SK-N-SH (cell line): Measurements from ENCODE around the gene KANK4. TPM values are rescaled to one million over a fixed set of nuclear protein-coding genes. Genes with fewer than 3 reads are reported as not detected.
"Not testable (repeated sequence)": the region's sequence is repeated elsewhere in the genome, so short reads cannot be mapped to it uniquely, and the experiment has no call there.

Source experiments
- CTCF ChIA-PET: fragments of 300-600, 350-600 bp; formaldehyde crosslinking; extraction: SDS; loops from one replicate; lab custom pipeline; 2021; lab: Yijun Ruan, JAX
- POLR2A ChIA-PET: fragments of 350-600 bp; sonication (Branson Sonifier 250); formaldehyde crosslinking; extraction: SDS; loops from one replicate; lab custom pipeline; 2020; ENCODE audit warnings: antibody characterized with exemption, inconsistent platforms; lab: Yijun Ruan, JAX
- DNase-seq: peaks from one replicate; pipeline ENCODE4 v3.0.0; 2012
- H2AFZ ChIP-seq: fragments of 200-600 bp; sonication (generic); 2 replicates; pipeline ENCODE4 v1.8.1; 2016; ENCODE audit warnings: antibody characterized with exemption, mild to moderate bottlenecking, low read depth
- H3F3A ChIP-seq: fragments of 200-600 bp; sonication (generic); replicated peaks from 2 replicates; pipeline ENCODE3; 2016; ENCODE audit warnings: antibody characterized with exemption, mild to moderate bottlenecking; ENCODE audit not compliant: insufficient read depth
- H3K27ac ChIP-seq, 2 experiments: fragments of 200-500 bp in 1 of 2; fragments of 200-600 bp in 1 of 2; sonication (Bioruptor generic) in 1 of 2; sonication (generic), shearing (Covaris generic) in 1 of 2; 2 replicates each; pipeline versions ENCODE4 v1.5.1 to v1.6.1; 2014 to 2016; ENCODE audit warnings: low read depth in 2 of 2, inconsistent platforms in 1 of 2, low read length in 1 of 2, mild to moderate bottlenecking in 1 of 2, mixed read lengths in 1 of 2
- H3K27me3 ChIP-seq: fragments of 200-600 bp; sonication (generic), shearing (Covaris generic); 2 replicates; pipeline ENCODE4 v1.6.1; 2016; ENCODE audit warnings: mixed run types; ENCODE audit not compliant: insufficient read depth
- H3K36me3 ChIP-seq, 2 experiments: fragments of 200-500 bp in 1 of 2; fragments of 200-600 bp in 1 of 2; sonication (Bioruptor generic) in 1 of 2; sonication (generic) in 1 of 2; replicated peaks in 1 of 2; 2 replicates each; pipeline versions ENCODE3 to v1.5.1; 2014 to 2016; ENCODE audit warnings: low read length in 1 of 2, mild to moderate bottlenecking in 1 of 2; ENCODE audit not compliant: insufficient read depth in 2 of 2, control insufficient read depth in 1 of 2
- H3K4me1 ChIP-seq, 2 experiments: fragments of 200-500 bp in 1 of 2; fragments of 200-600 bp in 1 of 2; sonication (Bioruptor generic) in 1 of 2; sonication (generic), shearing (Covaris generic) in 1 of 2; 2 replicates each; pipeline versions ENCODE4 v1.5.1 to v1.6.1; 2014 to 2016; ENCODE audit warnings: low read depth in 1 of 2, low read length in 1 of 2, mixed run types in 1 of 2; ENCODE audit not compliant: insufficient read depth in 2 of 2, control insufficient read depth in 1 of 2
- H3K4me2 ChIP-seq: fragments of 200-600 bp; sonication (generic), shearing (Covaris generic); 2 replicates; pipeline ENCODE4 v1.6.1; 2017; ENCODE audit warnings: mixed run types
- H3K4me3 ChIP-seq, 2 experiments: fragments of 200-500 bp in 1 of 2; fragments of 200-600 bp in 1 of 2; sonication (Bioruptor generic) in 1 of 2; sonication (generic), shearing (Covaris generic) in 1 of 2; 2 replicates each; pipeline versions ENCODE4 v1.5.1 to v1.8.1; 2014 to 2016; ENCODE audit warnings: low read depth in 2 of 2, inconsistent platforms in 1 of 2, low read length in 1 of 2, mild to moderate bottlenecking in 1 of 2, mixed read lengths in 1 of 2, moderate library complexity in 1 of 2
- H3K79me2 ChIP-seq: fragments of 200-600 bp; sonication (generic); 2 replicates; pipeline ENCODE4 v1.8.1; 2017; ENCODE audit warnings: mild to moderate bottlenecking; ENCODE audit not compliant: insufficient read depth
- H3K9ac ChIP-seq: fragments of 200-600 bp; sonication (generic); 2 replicates; pipeline ENCODE4 v1.6.1; 2017; ENCODE audit warnings: mixed run types
- H3K9me2 ChIP-seq: fragments of 200-600 bp; sonication (generic); 2 replicates; pipeline ENCODE4 v1.6.1; 2017; ENCODE audit warnings: mixed run types
- H3K9me3 ChIP-seq: fragments of 200-600 bp; sonication (generic); 2 replicates; pipeline ENCODE4 v1.6.1; 2017; ENCODE audit warnings: mixed run types, mild to moderate bottlenecking, moderate library complexity
- H4K20me1 ChIP-seq: fragments of 200-600 bp; sonication (generic); 2 replicates; pipeline ENCODE4 v1.6.1; 2017; ENCODE audit warnings: mild to moderate bottlenecking, mixed run types; ENCODE audit not compliant: insufficient read depth
- CHD2 ChIP-seq: fragments of 150-350 bp; IDR thresholded peaks from 2 replicates; pipeline ENCODE4 v1.6.1; 2018; ENCODE audit warnings: low read length; ENCODE audit not compliant: partially characterized antibody
- CTCF ChIP-seq: fragments of 200-600 bp; sonication (generic); IDR thresholded peaks from 2 replicates; pipeline ENCODE4 v1.6.1; 2017; ENCODE audit warnings: antibody characterized with exemption, mild to moderate bottlenecking, moderate library complexity
- ELF1 ChIP-seq: IDR thresholded peaks from 2 replicates; pipeline ENCODE4 v1.4.0; 2012
- EP300 ChIP-seq, 2 experiments: IDR thresholded peaks; 2 replicates each; pipeline versions ENCODE4 v1.4.0 to v1.6.1; 2012; ENCODE audit warnings: borderline replicate concordance in 1 of 2, low read depth in 1 of 2, low read length in 1 of 2
- FOSL2 ChIP-seq: IDR thresholded peaks from 2 replicates; pipeline ENCODE4 v1.4.0; 2012; ENCODE audit warnings: low read depth, mild to moderate bottlenecking, moderate library complexity, borderline replicate concordance
- FOXJ3 ChIP-seq: sonication (generic); formaldehyde crosslinking; IDR thresholded peaks from 2 replicates; pipeline ENCODE4 v1.5.1; 2020; ENCODE audit warnings: mild to moderate bottlenecking, missing genetic modification reagents
- GABPA ChIP-seq: IDR thresholded peaks from 2 replicates; pipeline ENCODE4 v1.4.0; 2012; ENCODE audit warnings: low read depth, mild to moderate bottlenecking
- MEF2A ChIP-seq: IDR thresholded peaks from 2 replicates; pipeline ENCODE4 v1.4.0; 2012; ENCODE audit warnings: low read depth, borderline replicate concordance
- MXI1 ChIP-seq: IDR thresholded peaks from 2 replicates; pipeline ENCODE4 v1.6.1; 2012; ENCODE audit warnings: mild to moderate bottlenecking, low read depth, low read length, improper control_type of control experiment
- NRF1 ChIP-seq: IDR thresholded peaks from 2 replicates; pipeline ENCODE4 v1.6.1; 2012; ENCODE audit warnings: low read depth, mild to moderate bottlenecking, low read length
- PBX3 ChIP-seq: IDR thresholded peaks from 2 replicates; pipeline ENCODE4; 2012
- RCOR1 ChIP-seq: fragments of 150-350 bp; IDR thresholded peaks from 2 replicates; pipeline ENCODE4 v1.6.1; 2017; ENCODE audit warnings: antibody characterized with exemption, low read length
- REST ChIP-seq: IDR thresholded peaks from 2 replicates; pipeline ENCODE4 v1.6.1; 2012; ENCODE audit warnings: mild to moderate bottlenecking, low read depth, low read length, moderate library complexity
- RFX5 ChIP-seq: IDR thresholded peaks from 2 replicates; pipeline ENCODE4 v1.6.1; 2012; ENCODE audit warnings: mild to moderate bottlenecking, improper control_type of control experiment, low read length
- SIN3A ChIP-seq: IDR thresholded peaks from 2 replicates; pipeline ENCODE4 v1.6.1; 2012; ENCODE audit warnings: low read depth, mild to moderate bottlenecking, low read length, moderate library complexity, borderline replicate concordance
- SMC3 ChIP-seq: IDR thresholded peaks from 2 replicates; pipeline ENCODE4 v1.6.1; 2012; ENCODE audit warnings: low read depth, low read length, improper control_type of control experiment
- TAF1 ChIP-seq: IDR thresholded peaks from 2 replicates; pipeline ENCODE4 v1.6.1; 2012; ENCODE audit warnings: low read depth, mild to moderate bottlenecking, low read length, moderate library complexity, borderline replicate concordance
- TCF12 ChIP-seq: IDR thresholded peaks from 2 replicates; pipeline ENCODE4 v1.4.0; 2012
- TEAD4 ChIP-seq: IDR thresholded peaks from 2 replicates; pipeline ENCODE4 v1.4.0; 2012; ENCODE audit warnings: mild to moderate bottlenecking, borderline replicate concordance; ENCODE audit not compliant: insufficient read depth
- WGBS: methylation state at CpG from one replicate; pipeline ENCODE4 v1.1.6; 2017; ENCODE audit warnings: low lambda C conversion rate; 5-methylcytosine and 5-hydroxymethylcytosine counted together
- polyA plus RNA-seq, 3 experiments: library from polyadenylated mRNA; depleted of rRNA; stranded (reverse); fragments of >200 nt; gene quantifications; 2 replicates each; pipeline ENCODE4 v1.2.3, GENCODE V29; 2012
- TF ChIP-seq, protein P1 (sequence below): fragments of 150-350 bp; IDR thresholded peaks from 2 replicates; pipeline ENCODE4 v1.6.1; 2016; ENCODE audit warnings: mild to moderate bottlenecking, low read depth, low read length

The KANK4 gene
- polyA plus RNA-seq, 1 of the 3 experiments (the other 2 are of a cell fraction) = not detected

DNA sequence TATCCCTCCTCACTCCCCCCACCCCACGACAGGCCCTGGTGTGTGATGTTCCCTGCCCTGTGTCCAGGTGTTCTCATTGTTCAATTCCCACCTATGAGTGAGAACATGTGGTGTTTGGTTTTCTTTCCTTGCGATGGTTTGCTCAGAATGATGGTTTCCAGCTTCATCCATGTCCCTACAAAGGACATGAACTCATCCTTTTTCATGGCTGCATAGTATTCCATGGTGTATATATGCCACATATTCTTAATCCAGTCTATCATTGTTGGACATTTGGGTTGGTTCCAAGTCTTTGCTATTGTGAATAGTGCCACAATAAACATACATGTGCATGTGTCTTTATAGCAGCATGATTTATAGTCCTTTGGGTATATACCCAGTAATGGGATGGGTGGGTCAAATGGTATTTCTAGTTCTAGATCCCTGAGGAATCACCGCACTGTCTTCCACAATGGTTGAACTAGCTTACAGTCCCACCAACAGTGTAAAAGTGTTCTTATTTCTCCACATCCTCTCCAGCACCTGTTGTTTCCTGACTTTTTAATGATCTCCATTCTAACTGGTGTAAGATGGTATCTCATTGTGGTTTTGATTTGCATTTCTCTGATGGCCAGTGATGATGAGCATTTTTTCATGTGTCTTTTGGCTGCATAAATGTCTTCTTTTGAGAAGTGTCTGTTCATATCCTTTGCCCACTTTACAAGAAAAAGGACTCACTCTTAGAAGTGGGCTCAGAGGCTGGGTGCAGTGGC, 79.4 kb downstream of the KANK4 start:
- WGBS = 55% methylated on average over 3 of the region's 3 CpGs
- H3K36me3 ChIP-seq, H3K27ac ChIP-seq, H3K4me2 ChIP-seq, POLR2A ChIA-PET, H3K79me2 ChIP-seq, H4K20me1 ChIP-seq, H3K9me2 ChIP-seq, DNase-seq, H3F3A ChIP-seq, H3K9ac ChIP-seq, H2AFZ ChIP-seq, H3K4me1 ChIP-seq, H3K9me3 ChIP-seq, CTCF ChIA-PET, H3K4me3 ChIP-seq, H3K27me3 ChIP-seq: not testable (repeated sequence)

DNA sequence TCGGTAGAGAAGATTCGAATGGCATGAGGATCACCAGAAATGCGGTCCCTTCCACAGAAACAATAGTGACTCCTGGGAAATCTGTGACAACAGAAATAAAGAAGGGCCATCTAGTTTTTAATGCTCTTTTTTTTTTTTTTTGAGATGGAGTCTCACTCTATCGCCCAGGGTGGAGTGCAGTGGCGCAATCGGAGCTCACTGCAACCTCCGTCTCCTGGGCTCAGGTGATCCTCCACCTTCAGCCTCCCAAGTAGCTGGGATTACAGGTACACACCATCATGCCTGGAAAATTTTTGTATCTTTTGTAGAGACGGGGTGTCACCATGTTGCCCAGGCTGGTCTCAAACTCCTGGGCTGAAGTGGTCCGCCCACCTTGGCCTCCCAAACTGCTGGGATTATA, 80.7 kb downstream of the KANK4 start:
- TF ChIP-seq RFX5 = no peak
- no peak for TF ChIP-seq CHD2
- TF ChIP-seq FOXJ3 (CRISPR knock-in tag) = no peak
- no peak for TF ChIP-seq CTCF
- TF ChIP-seq RCOR1 = no peak
- no peak for TF ChIP-seq TCF12
- no peak for TF ChIP-seq REST
- no peak for TF ChIP-seq FOSL2
- TF ChIP-seq EP300 (IDR thresholded peaks at IDR 0.05; ENCODE audit: borderline replicate concordance in 1 of 2, low read depth in 1 of 2, low read length in 1 of 2) = no peak
- TF ChIP-seq TEAD4 = no peak
- TF ChIP-seq TAF1 = no peak
- no peak for TF ChIP-seq NRF1
- TF ChIP-seq MEF2A = no peak
- TF ChIP-seq SMC3 = no peak
- no peak for TF ChIP-seq PBX3
- TF ChIP-seq, protein P1, sequence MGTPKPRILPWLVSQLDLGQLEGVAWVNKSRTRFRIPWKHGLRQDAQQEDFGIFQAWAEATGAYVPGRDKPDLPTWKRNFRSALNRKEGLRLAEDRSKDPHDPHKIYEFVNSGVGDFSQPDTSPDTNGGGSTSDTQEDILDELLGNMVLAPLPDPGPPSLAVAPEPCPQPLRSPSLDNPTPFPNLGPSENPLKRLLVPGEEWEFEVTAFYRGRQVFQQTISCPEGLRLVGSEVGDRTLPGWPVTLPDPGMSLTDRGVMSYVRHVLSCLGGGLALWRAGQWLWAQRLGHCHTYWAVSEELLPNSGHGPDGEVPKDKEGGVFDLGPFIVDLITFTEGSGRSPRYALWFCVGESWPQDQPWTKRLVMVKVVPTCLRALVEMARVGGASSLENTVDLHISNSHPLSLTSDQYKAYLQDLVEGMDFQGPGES = no peak
- TF ChIP-seq MXI1 = no peak
- no peak for TF ChIP-seq ELF1
- no peak for TF ChIP-seq GABPA
- TF ChIP-seq SIN3A = no peak
- H3K9me2 ChIP-seq = no peaks in the 10 kb centered on the region
- 81% methylated on average over 9 of the region's 9 CpGs for WGBS
- peaks cover 0 to 8% of the 10 kb centered on the region in 2 experiments; a peak in 1 of 4 replicates for H3K4me1 ChIP-seq
- no peak overlapping the region for H3K27ac ChIP-seq
- no peak overlapping the region for H3K4me3 ChIP-seq
- DNase-seq = no peak
- no peaks in the 10 kb centered on the region for H3K27me3 ChIP-seq
- no peak overlapping the region for H2AFZ ChIP-seq
- H3K79me2 ChIP-seq = no peaks in the 10 kb centered on the region
- no peaks in the 10 kb centered on the region for H3K36me3 ChIP-seq
- POLR2A ChIA-PET = no interaction called here
- H3K9ac ChIP-seq = no peak overlapping the region
- no peaks in the 10 kb centered on the region for H3F3A ChIP-seq
- no peaks in the 10 kb centered on the region for H4K20me1 ChIP-seq
- H3K9me3 ChIP-seq = no peaks in the 10 kb centered on the region
- CTCF ChIA-PET = interaction anchor here (0.6 kb wide), 1 partner anchor 1235 kb away, joined by 3 read pairs; no protein-coding TSS in a partner anchor
- H3K4me2 ChIP-seq = no peak overlapping the region
